Bronchial epithelial cell (primary cell): ENCODE measurements around the gene SRSF1. TPM values are rescaled to one million over a fixed set of nuclear protein-coding genes. Genes with fewer than 3 reads are reported as not detected.

Experiments used
- DNase-seq: peaks from one replicate; pipeline ENCODE4 v3.0.0-alpha.2; 2010; ENCODE audit warnings: low read depth
- FAIRE-seq: peaks from 2 replicates; lab custom pipeline; 2011; peaks lifted over from hg19 to GRCh38; lab: Jason Lieb, UNC
- H3K27me3 ChIP-seq: 2 replicates; pipeline ENCODE4 v1.5.1; 2011; ENCODE audit warnings: low read length; ENCODE audit not compliant: control insufficient read depth, insufficient read depth
- H3K36me3 ChIP-seq: 2 replicates; pipeline ENCODE4 v1.5.1; 2011; ENCODE audit warnings: low read length; ENCODE audit not compliant: control insufficient read depth, insufficient read depth
- H3K4me3 ChIP-seq: 2 replicates; pipeline ENCODE4 v1.5.1; 2011; ENCODE audit warnings: mild to moderate bottlenecking, low read depth, low read length, control low read depth
- CTCF ChIP-seq: IDR thresholded peaks from 2 replicates; pipeline ENCODE4 v1.5.1; 2011; ENCODE audit warnings: mild to moderate bottlenecking, moderate library complexity, low read length, control low read depth, inconsistent platforms; ENCODE audit not compliant: insufficient read depth, severe bottlenecking
- total RNA-seq: library from RNA; depleted of rRNA; stranded (reverse); fragments of >200 nt; gene quantifications from 2 replicates; pipeline ENCODE4 v1.2.1, GENCODE V29; 2014

The SRSF1 gene
- total RNA-seq, 1 donor from 2014 or later, result 239 TPM

DNA sequence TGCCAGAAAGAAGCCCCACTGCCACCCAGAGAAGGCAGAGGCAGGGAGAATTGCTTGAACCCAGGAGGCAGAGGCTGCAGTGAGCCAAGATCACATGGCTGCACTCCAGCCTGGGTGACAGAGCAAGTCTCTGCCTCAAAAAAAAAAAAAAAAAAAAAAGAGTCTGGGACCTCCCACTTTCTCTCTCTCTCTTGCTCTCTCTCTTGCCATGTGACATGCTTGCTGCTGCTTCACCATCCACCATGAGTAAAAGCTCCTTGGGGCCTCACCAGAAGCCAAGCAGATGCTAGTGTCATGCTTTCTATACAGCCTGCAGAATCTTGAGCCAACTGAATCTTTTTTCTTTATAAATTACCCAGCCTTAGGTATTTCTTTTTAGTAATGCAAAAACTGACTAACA is 21.5 kb upstream of the SRSF1 start:
- TF ChIP-seq CTCF, result no peak
- H3K27me3 ChIP-seq, result no peaks in the 10 kb centered on the region
- H3K36me3 ChIP-seq, result no peaks in the 10 kb centered on the region
- no peak for DNase-seq
- FAIRE-seq, result no peak
- H3K4me3 ChIP-seq, result no peak overlapping the region

- TF ChIP-seq CTCF, result no peak
- no peak for FAIRE-seq
- Histone ChIP-seq H3K4me3 (no peak overlapping the region), H3K27me3 (no peaks in the 10 kb centered on the region), H3K36me3 (no peaks in the 10 kb centered on the region)
- no peak for DNase-seq
Measured at GRCh38 chr17:58020401-58020800, 13.4 kb upstream of the SRSF1 start.

GRCh38 chr17:58019521-58019920 is 12.5 kb upstream of the SRSF1 start:
- H3K4me3 ChIP-seq, result no peak overlapping the region
- no peak for TF ChIP-seq CTCF
- no peaks in the 10 kb centered on the region for H3K27me3 ChIP-seq
- DNase-seq (no peak), FAIRE-seq (no peak)
- H3K36me3 ChIP-seq, result no peaks in the 10 kb centered on the region

- no peak for TF ChIP-seq CTCF
- H3K27me3 ChIP-seq, result no peaks in the 10 kb centered on the region
- FAIRE-seq, result no peak
- DNase-seq, result no peak
- no peak overlapping the region for H3K4me3 ChIP-seq
- H3K36me3 ChIP-seq, result no peaks in the 10 kb centered on the region
Measured at GRCh38 chr17:58019039-58019438, 12.0 kb upstream of the SRSF1 start.

DNA sequence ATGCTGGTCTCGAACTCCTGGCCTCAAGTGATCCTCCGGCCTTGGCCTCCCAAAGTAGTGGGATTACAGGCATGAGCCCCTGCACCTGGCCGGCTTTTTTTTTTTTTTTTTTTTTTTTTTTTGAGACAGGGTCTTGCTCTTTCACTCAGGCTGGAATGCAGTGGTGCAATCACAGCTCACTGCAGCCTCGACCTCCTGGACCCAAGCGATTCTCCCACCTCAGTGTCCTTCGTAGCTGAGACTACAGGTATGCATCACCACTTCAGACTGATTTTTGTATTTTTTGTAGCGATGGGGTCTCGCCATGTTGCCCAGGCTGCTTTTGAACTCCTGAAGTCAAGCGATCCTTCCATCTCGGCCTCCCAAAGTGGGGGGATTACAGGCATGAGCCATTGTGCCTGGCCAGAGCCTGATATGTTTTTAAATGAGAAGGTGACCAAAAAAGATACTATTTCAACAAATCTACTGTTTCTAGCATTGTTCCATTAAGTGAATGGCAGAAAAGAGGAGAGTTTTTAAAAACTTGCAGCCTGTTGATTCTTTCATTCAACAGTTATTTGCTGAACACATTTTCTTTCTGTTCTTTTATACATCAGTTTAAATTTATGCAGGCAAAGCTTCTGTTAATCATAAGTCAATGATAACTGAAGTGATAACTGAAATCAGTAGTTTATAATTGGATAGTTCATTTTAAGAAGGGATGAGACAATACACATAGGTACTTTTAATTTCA is 3.2 kb upstream of the SRSF1 start:
- no peak for FAIRE-seq
- Histone ChIP-seq H3K27me3 (no peaks in the 10 kb centered on the region), H3K36me3 (peaks cover 3% of the 10 kb centered on the region), H3K4me3 (no peak overlapping the region)
- no peak for DNase-seq
- TF ChIP-seq CTCF, result no peak
